Central memory CD4-positive, alpha-beta T cell (primary cell): Measurements from ENCODE around the gene ASTN2.

Experiments used
- DNase-seq: peaks from one replicate; pipeline ENCODE4 v3.0.0; 2022

ASTN2 gene

DNA sequence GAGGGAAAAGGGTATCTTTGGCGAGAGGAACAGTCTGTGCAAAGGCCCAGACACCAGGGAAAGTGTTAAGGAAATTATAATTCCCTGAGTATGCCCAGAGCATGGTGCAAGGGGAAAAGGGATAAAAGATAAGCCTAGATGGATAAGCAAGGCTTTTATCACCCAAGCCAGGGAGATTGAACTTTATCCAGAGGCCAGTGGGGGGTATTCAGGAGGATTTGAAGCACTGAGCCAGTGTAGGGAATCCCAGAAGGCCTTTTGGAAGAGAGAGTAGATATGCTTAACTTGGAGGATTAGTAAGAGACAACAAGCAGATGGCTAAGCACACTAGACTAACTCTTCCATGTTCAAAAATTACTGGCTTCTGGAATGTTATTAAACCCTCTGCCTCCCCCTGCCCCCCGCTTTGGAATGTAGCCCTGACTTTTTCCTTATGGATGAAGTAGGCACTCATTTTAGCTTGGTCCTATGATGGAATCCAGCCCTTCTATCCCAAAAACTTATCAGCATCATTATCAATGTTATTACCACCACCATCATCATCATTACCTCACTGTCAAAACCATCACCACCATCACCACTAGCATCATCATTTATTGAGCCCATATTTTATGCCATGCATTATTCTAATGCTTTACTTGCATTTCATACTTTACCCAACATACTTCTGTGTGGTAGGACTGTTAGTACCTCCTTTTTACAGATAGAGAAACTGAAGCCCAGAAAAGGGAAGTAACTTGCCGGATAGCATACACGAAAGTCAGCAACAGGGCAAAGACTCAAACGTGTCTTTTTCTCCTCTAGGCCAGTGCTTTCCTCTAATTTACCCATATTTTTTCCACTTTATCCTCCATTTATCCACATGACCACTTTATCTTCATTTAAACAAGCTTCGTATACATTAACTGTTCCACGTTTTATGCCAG is 1024.3 kb downstream of the ASTN2 start:
- no peak for DNase-seq

DNA sequence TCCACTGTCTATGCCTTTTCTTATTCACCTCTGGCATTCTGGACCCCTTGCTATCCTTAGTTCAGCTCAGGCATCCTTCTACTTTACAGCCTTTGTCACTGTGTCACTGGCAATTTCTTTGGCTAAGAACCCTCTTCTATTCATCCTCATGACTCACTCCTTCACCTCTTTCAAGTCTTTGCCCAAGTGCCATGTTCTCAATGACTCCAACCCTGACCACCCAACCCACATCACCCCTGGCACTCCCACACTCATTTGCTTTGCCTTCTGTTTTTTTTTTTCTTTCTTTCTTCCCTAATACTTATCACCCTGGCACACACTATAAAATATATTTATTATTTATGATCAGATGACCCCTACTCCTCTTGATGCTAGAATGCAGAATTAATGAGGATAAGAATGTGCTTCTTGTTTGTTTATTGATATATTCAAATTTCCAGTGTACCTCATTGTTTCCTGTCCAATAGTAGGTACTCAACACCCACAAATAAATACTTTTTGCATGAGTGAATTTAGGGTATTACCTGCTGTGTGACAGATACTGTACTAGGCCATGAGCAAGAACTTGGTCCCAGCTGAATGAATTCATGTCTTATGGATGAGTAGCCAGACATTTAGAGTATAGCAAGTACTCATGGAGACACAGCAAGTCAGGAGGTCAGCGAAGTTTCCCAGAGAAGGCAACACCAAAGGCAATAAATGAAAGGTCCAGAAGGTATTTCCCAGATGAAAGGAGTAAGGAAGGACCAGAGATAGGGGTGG is 1025.1 kb downstream of the ASTN2 start:
- DNase-seq = no peak

DNA sequence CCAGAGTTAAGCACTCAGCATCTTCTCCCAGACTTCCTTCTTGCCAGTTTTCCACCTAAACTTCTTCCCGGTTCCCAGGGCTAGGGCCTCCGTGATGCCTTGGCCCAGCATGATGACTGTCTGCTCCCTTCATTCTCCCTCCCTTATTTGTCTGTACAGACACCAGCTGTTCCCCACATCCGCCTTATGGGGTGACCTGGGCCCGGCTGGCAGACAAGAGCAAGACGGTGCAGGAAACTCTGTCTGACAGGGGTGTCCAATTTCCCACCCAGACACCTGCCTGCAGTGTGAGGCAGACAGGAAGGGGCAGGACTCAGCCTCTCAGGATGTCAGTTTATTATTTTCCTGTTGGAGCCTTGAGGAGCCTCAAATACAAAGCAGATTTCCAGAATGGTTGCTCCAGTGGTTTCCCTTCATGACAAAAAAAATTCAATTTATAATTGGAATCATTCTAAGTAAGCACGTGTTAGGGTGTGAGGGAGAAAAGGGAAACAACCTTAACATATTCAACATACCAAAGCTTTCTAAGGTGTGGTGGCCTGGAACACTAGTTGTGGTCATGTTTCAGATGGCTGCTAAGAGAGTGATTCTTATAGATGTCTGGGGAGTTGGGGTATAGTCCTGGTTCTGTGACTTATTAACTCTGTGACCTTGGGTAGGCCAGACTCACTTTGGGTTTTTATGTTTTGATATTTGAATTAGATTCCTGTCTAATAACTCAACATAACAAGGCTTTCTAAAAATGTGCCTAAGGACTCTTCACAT is 1026.7 kb downstream of the ASTN2 start:
- DNase-seq = no peak

DNA sequence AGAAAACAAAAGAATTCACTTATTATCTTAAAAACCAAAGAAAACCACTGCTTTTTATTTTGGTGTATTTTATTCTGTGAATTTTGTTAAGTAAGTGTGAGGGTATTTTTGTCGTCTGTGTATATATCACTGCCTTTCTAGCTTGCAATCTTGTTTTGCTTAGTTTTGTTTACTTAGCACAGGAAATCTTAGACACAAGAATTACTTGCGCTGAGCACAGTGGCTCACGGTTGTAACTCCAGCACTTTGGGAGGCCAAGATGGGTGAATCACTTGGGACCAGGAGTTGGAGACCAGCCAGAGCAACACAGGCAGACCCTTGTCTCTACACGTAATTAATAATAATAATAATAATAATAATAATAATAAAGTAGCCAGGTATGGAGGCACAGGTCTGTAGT is 1030.9 kb downstream of the ASTN2 start:
- DNase-seq = no peak

DNA sequence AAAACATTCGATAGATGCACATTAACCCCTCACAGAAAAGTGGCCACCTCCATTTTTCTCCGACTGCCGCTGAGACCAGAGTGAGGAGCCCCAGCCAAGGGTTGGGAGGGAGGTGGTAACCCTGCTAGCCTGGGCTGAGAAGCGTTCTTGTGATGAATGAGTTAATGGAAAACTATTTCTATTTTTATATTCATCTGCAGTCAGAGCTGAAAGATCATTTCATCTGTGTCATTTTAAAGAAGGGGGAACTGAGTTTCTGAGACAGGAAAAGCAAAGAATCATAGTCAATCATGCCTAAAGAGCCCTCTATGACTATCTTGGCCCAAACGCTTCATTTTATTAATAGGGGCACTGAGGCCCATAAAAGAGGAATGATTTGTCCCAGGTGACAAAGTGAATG is 1031.7 kb downstream of the ASTN2 start:
- DNase-seq = no peak

DNA sequence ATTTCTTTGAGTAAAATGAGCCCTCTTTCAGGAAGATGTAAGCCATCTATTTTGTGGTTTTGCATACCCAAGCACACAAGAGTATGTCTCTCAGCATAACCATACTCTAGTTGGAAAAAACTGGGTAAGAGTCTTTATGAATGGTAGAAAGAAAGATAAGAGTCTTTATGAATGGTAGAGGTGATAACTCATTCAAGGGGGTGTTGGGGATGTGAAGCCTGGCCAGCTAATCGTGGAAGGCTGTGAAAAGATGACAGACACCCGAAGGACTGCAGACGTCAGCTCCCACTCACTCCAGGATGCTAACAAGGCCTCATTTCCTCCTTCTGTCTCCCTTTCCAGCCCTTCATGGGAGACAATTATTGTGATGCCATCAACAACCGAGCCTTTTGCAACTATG is 1032.8 kb downstream of the ASTN2 start:
- no peak for DNase-seq

DNA sequence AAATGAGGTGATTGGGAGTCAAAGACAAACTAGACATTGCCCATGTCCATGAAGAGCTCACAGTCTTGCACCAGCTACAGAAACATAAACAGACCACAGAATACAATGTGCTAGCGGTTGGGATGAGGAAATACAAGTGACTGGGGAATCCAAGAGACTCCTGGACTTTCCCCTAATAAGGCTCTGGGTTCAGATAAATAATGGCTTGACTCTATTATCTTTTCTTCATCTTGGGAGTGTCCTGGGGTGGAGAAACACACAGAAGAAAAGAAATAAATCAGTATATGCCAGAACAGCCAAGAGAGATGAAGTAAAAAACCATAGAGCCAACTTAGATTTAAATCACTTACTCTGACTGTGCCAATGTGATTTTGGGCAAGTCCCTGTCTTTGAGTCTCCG is 1033.5 kb downstream of the ASTN2 start:
- DNase-seq = no peak

DNA sequence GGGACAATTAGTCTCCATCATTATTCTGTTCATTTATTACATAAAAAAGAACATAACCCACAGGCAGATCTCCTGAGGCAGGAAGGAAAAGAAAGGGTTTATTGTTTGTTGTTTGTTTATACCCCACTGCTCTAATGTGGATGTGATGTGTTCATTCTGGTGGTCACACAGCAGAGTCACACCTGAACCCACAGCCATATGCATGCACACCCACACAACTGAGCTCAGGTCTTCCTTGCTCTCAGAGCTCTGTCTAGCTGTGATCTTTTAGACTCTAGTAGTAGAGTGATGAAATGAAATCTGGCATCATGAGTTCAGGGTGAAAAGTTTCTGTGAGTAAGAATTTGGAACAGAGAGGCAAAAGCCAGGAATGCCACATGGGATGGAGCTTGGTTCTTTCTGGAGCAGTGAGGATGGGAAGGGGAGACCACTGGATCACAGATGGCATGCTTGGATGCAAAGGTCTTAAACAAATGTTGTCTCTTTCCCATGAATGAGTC is 1034.3 kb downstream of the ASTN2 start:
- DNase-seq = no peak

DNA sequence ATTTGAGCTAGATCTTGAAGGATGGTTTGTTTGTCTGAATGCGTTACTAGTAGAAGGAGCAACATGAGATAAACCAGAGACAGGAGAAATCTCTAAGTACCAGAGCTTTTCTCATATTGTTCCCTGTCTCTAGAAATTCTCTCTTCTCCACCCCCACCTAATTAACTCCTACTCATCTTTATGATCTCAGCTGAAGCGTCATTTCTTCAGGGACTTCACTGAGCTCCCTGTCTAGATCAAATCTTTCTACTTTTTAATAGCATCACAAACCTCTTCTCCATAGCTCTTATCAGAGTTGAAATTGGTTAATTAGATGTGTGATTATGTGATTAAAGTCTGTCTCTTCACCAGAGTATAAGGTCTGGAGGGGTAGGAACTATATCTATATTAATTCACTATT is 1035.0 kb downstream of the ASTN2 start:
- DNase-seq = no peak

DNA sequence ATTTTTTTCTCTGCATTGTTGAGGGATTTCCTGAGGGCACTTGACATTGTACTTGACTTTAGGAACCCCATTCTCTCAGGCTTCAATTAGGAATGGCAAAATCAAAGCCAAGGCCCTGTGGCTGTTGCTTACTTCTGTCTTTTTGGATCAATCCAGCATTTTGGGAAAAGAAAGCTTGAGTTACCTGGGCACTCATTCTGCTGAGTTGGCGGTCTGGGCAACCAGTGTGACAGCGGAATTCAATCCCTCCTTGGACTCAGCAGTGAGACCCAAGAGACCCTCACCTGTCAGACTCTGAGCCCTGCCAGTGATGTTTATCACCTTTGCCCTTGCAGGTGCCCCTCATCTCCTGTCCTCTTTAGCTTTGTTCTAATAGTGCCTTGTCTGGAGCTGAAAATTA is 1036.0 kb downstream of the ASTN2 start:
- no peak for DNase-seq

DNA sequence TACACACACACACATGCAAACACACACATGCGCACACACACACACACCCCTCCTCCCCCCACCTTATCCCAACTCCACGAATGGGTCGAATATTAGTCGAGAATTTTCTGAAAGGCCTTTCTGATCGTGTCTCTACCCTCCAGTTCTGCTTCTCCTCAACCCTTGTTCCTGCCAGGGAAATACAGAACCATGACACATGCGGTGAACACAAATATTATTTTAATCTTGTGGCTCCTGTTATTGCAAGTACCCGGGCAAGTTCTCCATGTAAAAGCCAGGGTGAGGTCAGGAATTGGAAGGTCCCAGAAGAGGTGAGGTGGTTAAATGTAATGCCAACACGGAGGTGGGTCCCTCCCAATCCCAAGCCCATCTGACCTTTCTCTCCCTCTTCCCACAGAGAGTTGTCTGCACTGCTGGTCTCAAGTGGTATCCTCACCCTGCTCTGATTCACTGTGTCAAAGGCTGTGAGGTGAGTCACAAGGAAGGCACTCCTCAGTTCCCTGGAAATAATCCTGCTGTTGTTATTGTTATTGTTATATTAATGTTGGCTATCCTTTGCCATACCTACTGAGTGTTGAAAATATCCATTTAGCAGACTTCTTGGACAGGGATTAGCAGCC is 1037.6 kb downstream of the ASTN2 start:
- no peak for DNase-seq
